ENCODE measurements around the gene ROGDI. TPM values are rescaled to one million over a fixed set of nuclear protein-coding genes. Genes with fewer than 3 reads are reported as not detected.

ROGDI gene
- total and polyA plus RNA-seq, 2 donors (not counting 1 experiment from before 2014, with no cell fraction given): 9.2 to 31.9 TPM

- WGBS (ENCODE audit: insufficient coverage): 92% methylated on average over 20 of the region's 26 CpGs
- POLR2A ChIA-PET: interaction anchor here (1.3 kb wide), 1 partner anchor 31 kb away, joined by 4 read pairs; the partner anchor contains the start of genes ANKS3 and DNAAF8
These were observed 36.6 kb downstream of the ROGDI start for GRCh38 chr16:4765511-4766474.

More at GRCh38 chr16:4765511-4766474, 36.6 kb downstream of the ROGDI start:
- no peak for DNase-seq
- Histone ChIP-seq H3K9ac (ENCODE audit: low read length) (peak overlapping the region; percentile 96), H3K27me3 (replicated peaks in 1 of 4; ENCODE audit: control extremely low read depth in 1 of 4, control insufficient read depth in 3 of 4, insufficient read depth in 4 of 4, low read length in 3 of 4) (no peaks in the 10 kb centered on the region), H3K27ac (ENCODE audit: low read length in 2 of 2) (no peak overlapping the region), H3K36me3 (replicated peaks in 1 of 2; ENCODE audit: control extremely low read depth in 1 of 2, control insufficient read depth in 1 of 2, extremely low read depth in 1 of 2, insufficient read depth in 2 of 2, low read length in 1 of 2) (peaks cover 0 to 24% of the 10 kb centered on the region in 2 experiments), H3K4me3 (ENCODE audit: control extremely low read depth in 1 of 5, extremely low read depth in 1 of 5, insufficient read depth in 1 of 5, low read depth in 2 of 5, low read length in 4 of 5) (peak overlapping the region in 3 of 5 experiments; percentile 75 to 94 (median 94)), H3K4me2 (replicated peaks; ENCODE audit: low read depth, low read length, poor library complexity, severe bottlenecking) (peak overlapping the region; percentile 91), H4K20me1 (ENCODE audit: control insufficient read depth, insufficient read depth, low read length, poor library complexity, severe bottlenecking) (no peaks in the 10 kb centered on the region), H3K79me2 (ENCODE audit: control insufficient read depth, insufficient read depth, low read length) (peaks cover 27% of the 10 kb centered on the region), H3K9me3 (ENCODE audit: control extremely low read depth in 1 of 3, control insufficient read depth in 2 of 3, insufficient read depth in 1 of 3, low read length in 2 of 3) (no peaks in the 10 kb centered on the region), H3K4me1 (ENCODE audit: control insufficient read depth in 2 of 2, insufficient read depth in 2 of 2, low read length in 2 of 2) (peaks cover 15 to 33% of the 10 kb centered on the region in 2 donors), H2AFZ (ENCODE audit: insufficient read depth, low read depth, low read length, poor library complexity, severe bottlenecking) (peak overlapping the region; percentile 99)
- CTCF ChIA-PET: interaction anchor here (1.6 kb wide), 1 partner anchor 31 kb away, joined by 4 read pairs; the partner anchor contains the start of genes ANKS3 and DNAAF8
- no peaks in the 10 kb centered on the region for H3K27me3 Mint-ChIP-seq
- H3K4me3 Mint-ChIP-seq: peak overlapping the region; percentile 81
- H3K4me1 Mint-ChIP-seq: peaks cover 31% of the 10 kb centered on the region
- no peak for TF ChIP-seq EZH2 (IDR thresholded peaks at IDR 0.05; ENCODE audit: borderline replicate concordance, insufficient read depth, low read depth, low read length, poor library complexity, severe bottlenecking)
- TF ChIP-seq CTCF (IDR thresholded peaks at IDR 0.05): no peak
- no peak for ATAC-seq (ENCODE audit: low read depth)
- H3K27ac Mint-ChIP-seq: peak overlapping the region; percentile 81
- no peaks in the 10 kb centered on the region for H3K9me3 Mint-ChIP-seq (ENCODE audit: insufficient read depth)
- intact Hi-C loops (cut with micrococcal nuclease): no loop called here
